ENCODE data around the gene ALCAM.

ALCAM gene

GRCh38 chr3:105369500-105370371 lies 3.0 kb downstream of the ALCAM start:
- DNase-seq (ENCODE audit: low read depth) = no peak
- peak overlapping the region; percentile 96 for H3K4me3 ChIP-seq (ENCODE audit: low read length)
- TF ChIP-seq, protein P1, sequence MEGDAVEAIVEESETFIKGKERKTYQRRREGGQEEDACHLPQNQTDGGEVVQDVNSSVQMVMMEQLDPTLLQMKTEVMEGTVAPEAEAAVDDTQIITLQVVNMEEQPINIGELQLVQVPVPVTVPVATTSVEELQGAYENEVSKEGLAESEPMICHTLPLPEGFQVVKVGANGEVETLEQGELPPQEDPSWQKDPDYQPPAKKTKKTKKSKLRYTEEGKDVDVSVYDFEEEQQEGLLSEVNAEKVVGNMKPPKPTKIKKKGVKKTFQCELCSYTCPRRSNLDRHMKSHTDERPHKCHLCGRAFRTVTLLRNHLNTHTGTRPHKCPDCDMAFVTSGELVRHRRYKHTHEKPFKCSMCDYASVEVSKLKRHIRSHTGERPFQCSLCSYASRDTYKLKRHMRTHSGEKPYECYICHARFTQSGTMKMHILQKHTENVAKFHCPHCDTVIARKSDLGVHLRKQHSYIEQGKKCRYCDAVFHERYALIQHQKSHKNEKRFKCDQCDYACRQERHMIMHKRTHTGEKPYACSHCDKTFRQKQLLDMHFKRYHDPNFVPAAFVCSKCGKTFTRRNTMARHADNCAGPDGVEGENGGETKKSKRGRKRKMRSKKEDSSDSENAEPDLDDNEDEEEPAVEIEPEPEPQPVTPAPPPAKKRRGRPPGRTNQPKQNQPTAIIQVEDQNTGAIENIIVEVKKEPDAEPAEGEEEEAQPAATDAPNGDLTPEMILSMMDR (conservative IDR thresholded peaks at IDR 0.05; ENCODE audit: low read depth, low read length) = peak; percentile 67

- TF ChIP-seq, protein P1 (conservative IDR thresholded peaks at IDR 0.05; ENCODE audit: low read depth, low read length) = no peak
- H3K4me3 ChIP-seq (ENCODE audit: low read length) = no peak overlapping the region
- no peak for DNase-seq (ENCODE audit: low read depth)
These were observed 6.7 kb downstream of the ALCAM start for GRCh38 chr3:105373383-105373782.

GRCh38 chr3:105375750-105376511 lies 9.2 kb downstream of the ALCAM start:
- no peak for DNase-seq (ENCODE audit: low read depth)
- H3K4me3 ChIP-seq (ENCODE audit: low read length) = no peak overlapping the region
- TF ChIP-seq, protein P1 (conservative IDR thresholded peaks at IDR 0.05; ENCODE audit: low read depth, low read length) = no peak

GRCh38 chr3:105377716-105378115 lies 11.0 kb downstream of the ALCAM start:
- TF ChIP-seq, protein P1 (conservative IDR thresholded peaks at IDR 0.05; ENCODE audit: low read depth, low read length) = no peak
- no peak for DNase-seq (ENCODE audit: low read depth)
- H3K4me3 ChIP-seq (ENCODE audit: low read length) = no peak overlapping the region

DNA sequence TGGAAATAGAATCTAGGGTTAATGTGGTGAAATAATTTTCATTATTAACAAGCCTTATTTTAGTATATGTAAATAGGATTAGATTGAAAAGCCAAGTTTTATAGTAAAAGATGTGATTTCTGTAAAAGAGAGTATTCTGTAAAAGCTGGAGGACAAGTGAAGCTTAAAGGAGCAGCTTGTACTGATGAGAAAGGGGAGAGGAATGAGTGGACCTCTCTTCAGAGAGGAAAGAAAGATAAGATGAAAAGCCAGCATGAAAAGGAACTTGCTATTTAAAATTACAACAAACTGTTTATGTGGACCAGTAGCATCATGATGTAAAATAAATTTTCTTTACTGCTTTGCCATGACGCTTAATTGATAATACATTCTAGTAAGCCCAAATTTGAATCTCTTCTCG lies 18.5 kb downstream of the ALCAM start:
- DNase-seq (ENCODE audit: low read depth) = no peak
- no peak overlapping the region for H3K4me3 ChIP-seq (ENCODE audit: low read length)
- TF ChIP-seq, protein P1 (conservative IDR thresholded peaks at IDR 0.05; ENCODE audit: low read depth, low read length) = no peak

GRCh38 chr3:105385819-105386508 lies 19.3 kb downstream of the ALCAM start:
- no peak overlapping the region for H3K4me3 ChIP-seq (ENCODE audit: low read length)
- TF ChIP-seq, protein P1 (conservative IDR thresholded peaks at IDR 0.05; ENCODE audit: low read depth, low read length) = no peak
- DNase-seq (ENCODE audit: low read depth) = no peak

Data from retinal pigment epithelial cell (primary cell).